Measurements from ENCODE around the gene CEP76. TPM values are rescaled to one million over a fixed set of nuclear protein-coding genes. Genes with fewer than 3 reads are reported as not detected.
"Not testable (repeated sequence)": the region's sequence is repeated elsewhere in the genome, so short reads cannot be mapped to it uniquely, and the experiment has no call there.

Gene CEP76
- total RNA-seq, 1 experiment from 2014 or later = 16.6 TPM

GRCh38 chr18:12647773-12648172, 54.8 kb downstream of the CEP76 start:
- Histone ChIP-seq H3K4me3 (no peak overlapping the region), H3K27me3 (replicated peaks) (no peaks in the 10 kb centered on the region), H3K9me3 (replicated peaks) (no peaks in the 10 kb centered on the region), H3K27ac (no peak overlapping the region), H3K36me3 (peaks cover 15% of the 10 kb centered on the region; the same call in 1 of the 2 replicates), H3K4me1 (replicated peaks) (peaks cover 18% of the 10 kb centered on the region)
- no peak for DNase-seq (ENCODE audit: low read depth in 1 of 2, low spot score in 2 of 2)

- DNase-seq (ENCODE audit: low read depth in 1 of 2, low spot score in 2 of 2) = no peak
Observed at GRCh38 chr18:12645751-12646203, 56.7 kb downstream of the CEP76 start.

DNA sequence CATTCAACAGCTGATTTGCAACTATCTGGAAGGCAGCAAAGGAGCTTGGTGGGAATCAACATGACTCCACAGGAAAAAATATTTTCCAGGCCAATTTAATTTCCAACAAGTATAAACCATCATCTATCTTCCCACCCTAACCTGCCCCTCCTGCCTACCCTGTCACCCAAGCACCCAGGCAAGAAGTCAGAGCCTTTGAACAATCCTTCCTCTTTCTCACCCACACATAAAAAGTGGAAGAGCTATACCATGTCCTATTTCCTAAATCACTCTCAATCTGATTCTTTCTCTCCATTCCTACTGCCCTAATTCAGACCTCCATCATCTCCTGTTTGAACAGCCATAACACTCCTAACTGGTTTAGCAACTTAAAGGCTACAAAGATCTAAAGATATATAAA, 57.3 kb downstream of the CEP76 start:
- Histone ChIP-seq H3K9me3 (replicated peaks) (no peaks in the 10 kb centered on the region), H3K36me3 (peaks cover 15% of the 10 kb centered on the region; the same call in 1 of the 2 replicates), H3K4me1 (replicated peaks) (peaks cover 20% of the 10 kb centered on the region), H3K27ac (no peak overlapping the region), H3K4me3 (no peak overlapping the region), H3K27me3 (replicated peaks) (no peaks in the 10 kb centered on the region)
- no peak for DNase-seq (ENCODE audit: low read depth in 1 of 2, low spot score in 2 of 2)

More at GRCh38 chr18:12645751-12646203, 56.7 kb downstream of the CEP76 start:
- Histone ChIP-seq H3K27ac (no peak overlapping the region), H3K9me3 (replicated peaks) (no peaks in the 10 kb centered on the region), H3K4me1 (replicated peaks) (peaks cover 14% of the 10 kb centered on the region), H3K4me3 (no peak overlapping the region), H3K36me3 (peaks cover 15% of the 10 kb centered on the region; the same call in 1 of the 2 replicates), H3K27me3 (replicated peaks) (no peaks in the 10 kb centered on the region)

- H3K9me3 ChIP-seq (replicated peaks); DNase-seq (ENCODE audit: low read depth in 1 of 2, low spot score in 2 of 2); H3K4me3 ChIP-seq; H3K27me3 ChIP-seq (replicated peaks); H3K27ac ChIP-seq: not testable (repeated sequence)
- Histone ChIP-seq H3K4me1 (replicated peaks) (peaks cover 25% of the 10 kb centered on the region), H3K36me3 (peaks cover 12% of the 10 kb centered on the region; the same call in 1 of the 2 replicates)
Observed at GRCh38 chr18:12643756-12644155, 58.8 kb downstream of the CEP76 start.

DNA sequence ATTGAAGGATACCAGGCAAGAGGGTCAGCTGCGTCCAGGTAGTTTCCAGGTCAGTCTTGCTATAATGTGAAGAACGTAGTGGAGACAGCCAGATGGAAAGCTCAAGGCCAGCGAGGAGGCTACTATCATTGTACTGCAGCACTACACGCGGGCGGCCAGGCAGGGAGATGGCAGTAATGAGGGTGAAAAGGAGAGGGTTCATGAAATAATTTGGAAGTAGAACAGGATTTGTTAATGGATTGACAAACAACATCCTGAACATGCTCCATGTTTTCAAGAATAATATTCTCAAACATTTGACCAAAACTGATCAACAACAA, 61.7 kb downstream of the CEP76 start:
- no peak for DNase-seq (ENCODE audit: low read depth in 1 of 2, low spot score in 2 of 2)
- Histone ChIP-seq H3K27me3 (replicated peaks) (no peaks in the 10 kb centered on the region), H3K4me3 (no peak overlapping the region), H3K27ac (peak overlapping the region; percentile 92), H3K9me3 (replicated peaks) (no peaks in the 10 kb centered on the region), H3K4me1 (replicated peaks) (peaks cover 40% of the 10 kb centered on the region), H3K36me3 (peaks cover 8% of the 10 kb centered on the region; the same call in 1 of the 2 replicates)

DNA sequence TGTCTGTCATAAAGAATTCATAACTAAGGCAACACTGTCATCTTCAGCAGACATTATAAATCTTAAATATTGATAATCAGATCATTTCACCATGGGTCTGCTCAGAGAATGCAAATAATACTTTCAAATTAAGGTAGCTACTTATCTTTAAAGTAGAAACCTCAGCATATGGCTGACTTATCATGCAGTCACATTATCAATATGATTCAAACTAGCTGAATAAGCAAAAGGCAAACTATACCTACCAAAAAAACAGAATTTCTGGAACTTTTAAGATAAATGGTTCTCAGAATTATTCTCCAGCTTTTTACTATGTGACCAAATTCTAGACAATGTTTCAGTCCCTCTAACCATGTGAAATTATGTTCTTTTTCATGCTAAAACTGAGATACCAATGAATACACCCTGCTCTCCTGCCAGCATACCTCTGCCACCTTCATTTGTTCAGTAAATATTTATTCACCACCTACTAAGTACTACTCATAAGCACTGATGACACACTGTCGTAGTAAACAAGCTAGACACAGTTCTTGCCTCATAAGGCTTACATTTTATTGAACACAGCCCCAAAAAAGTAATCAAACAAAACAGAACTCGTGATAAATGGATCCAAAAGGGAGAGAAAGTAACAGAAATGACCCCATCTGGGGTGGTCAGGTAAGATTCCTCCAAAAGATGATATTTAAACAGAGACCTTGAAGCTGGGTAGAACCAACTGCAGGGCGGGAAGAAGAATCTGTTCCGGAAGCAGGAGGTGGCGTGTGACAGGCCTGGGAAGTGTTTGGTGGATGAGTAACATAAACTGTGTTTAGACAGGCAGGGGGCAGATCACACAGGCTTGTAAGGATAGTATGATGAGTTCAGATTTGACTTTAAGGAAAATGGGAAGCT, 62.3 kb downstream of the CEP76 start:
- Histone ChIP-seq H3K4me1 (replicated peaks) (peaks cover 40% of the 10 kb centered on the region), H3K36me3 (peaks cover 8% of the 10 kb centered on the region; the same call in 1 of the 2 replicates), H3K27ac (peak overlapping the region; percentile 92), H3K27me3 (replicated peaks) (no peaks in the 10 kb centered on the region), H3K4me3 (0 out of 2 replicates have a peak overlapping the region, but pooled peaks have one; percentile 5), H3K9me3 (replicated peaks) (no peaks in the 10 kb centered on the region)
- peak; percentile 89 to 92 for DNase-seq (ENCODE audit: low read depth in 1 of 2, low spot score in 2 of 2)

- H3K4me1 ChIP-seq (replicated peaks) = peaks cover 40% of the 10 kb centered on the region
- no peaks in the 10 kb centered on the region for H3K27me3 ChIP-seq (replicated peaks)
- H3K9me3 ChIP-seq (replicated peaks) = no peaks in the 10 kb centered on the region
- no peak overlapping the region for H3K27ac ChIP-seq
- H3K36me3 ChIP-seq = peaks cover 8% of the 10 kb centered on the region; the same call in 1 of the 2 replicates
- no peak overlapping the region for H3K4me3 ChIP-seq
- no peak for DNase-seq (ENCODE audit: low read depth in 1 of 2, low spot score in 2 of 2)
Observed at GRCh38 chr18:12638644-12639124, 63.8 kb downstream of the CEP76 start.

DNA sequence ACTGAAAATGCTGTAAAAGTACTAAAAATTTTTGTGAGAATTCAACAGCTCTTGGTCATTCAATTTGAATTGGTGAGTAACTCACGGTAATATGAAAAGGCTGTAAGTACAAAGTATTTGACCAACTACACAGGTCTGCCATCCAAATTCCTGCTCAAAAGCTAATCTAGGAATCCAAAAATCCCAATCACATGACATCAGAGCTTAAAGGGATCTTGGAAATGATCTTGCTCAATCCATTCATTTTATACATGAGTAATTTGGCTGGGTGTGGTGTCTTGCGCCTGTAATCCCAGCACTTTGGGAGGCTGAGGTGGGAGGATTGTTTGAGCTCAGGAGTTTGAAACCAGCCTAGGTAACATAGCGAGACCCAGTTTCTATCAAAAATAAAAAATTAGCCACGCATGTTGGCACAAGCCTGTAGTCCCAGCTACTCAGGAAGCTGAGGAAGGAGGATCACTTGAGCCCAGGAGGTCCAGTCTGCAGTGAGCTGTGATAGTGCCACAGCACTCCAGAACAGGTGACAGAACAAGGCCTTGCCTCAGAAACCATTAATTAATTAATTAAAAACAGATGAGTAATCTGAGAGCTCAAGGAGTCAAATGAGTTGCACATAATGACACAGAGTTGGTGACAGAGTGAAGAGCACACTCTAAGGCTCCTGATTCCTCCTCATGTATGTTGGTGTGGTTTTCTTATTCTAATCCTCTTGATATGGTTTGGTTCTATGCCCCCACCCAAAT, 64.5 kb downstream of the CEP76 start:
- DNase-seq (ENCODE audit: low read depth in 1 of 2, low spot score in 2 of 2) = no peak
- 0 out of 2 replicates have a peak overlapping the region, but pooled peaks have one; percentile 4 for H3K27ac ChIP-seq
- no peaks in the 10 kb centered on the region for H3K27me3 ChIP-seq (replicated peaks)
- H3K36me3 ChIP-seq = peaks cover 8% of the 10 kb centered on the region; the same call in 1 of the 2 replicates
- H3K9me3 ChIP-seq (replicated peaks) = no peaks in the 10 kb centered on the region
- no peak overlapping the region for H3K4me3 ChIP-seq
- H3K4me1 ChIP-seq (replicated peaks) = peaks cover 34% of the 10 kb centered on the region

DNA sequence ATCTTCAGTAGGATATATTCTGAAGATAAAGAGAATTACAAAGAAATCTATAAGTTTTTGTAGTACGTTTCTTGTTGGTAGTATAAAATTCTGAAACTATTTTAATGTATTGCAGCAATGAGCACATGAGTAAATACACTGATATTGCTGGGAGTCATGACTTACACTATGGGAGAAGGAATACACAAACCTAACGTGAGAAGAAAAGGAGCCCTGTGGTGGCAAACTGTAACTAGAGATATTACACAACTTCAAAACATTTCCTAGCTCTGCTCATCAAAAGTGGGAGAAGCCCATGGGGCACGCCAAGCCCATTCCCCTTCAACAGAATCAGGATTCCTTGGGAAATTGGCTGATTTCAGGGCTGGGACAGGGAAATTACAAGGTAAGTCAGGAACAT, 65.1 kb downstream of the CEP76 start:
- Histone ChIP-seq H3K9me3 (replicated peaks) (no peaks in the 10 kb centered on the region), H3K27ac (0 out of 2 replicates have a peak overlapping the region, but pooled peaks have one; percentile 4), H3K4me3 (no peak overlapping the region), H3K36me3 (peaks cover 8% of the 10 kb centered on the region; the same call in 1 of the 2 replicates), H3K4me1 (replicated peaks) (peaks cover 33% of the 10 kb centered on the region), H3K27me3 (replicated peaks) (no peaks in the 10 kb centered on the region)
- no peak for DNase-seq (ENCODE audit: low read depth in 1 of 2, low spot score in 2 of 2)

- no peak overlapping the region for H3K27ac ChIP-seq
- H3K4me1 ChIP-seq (replicated peaks) = peaks cover 18% of the 10 kb centered on the region
- no peak overlapping the region for H3K4me3 ChIP-seq
- peaks cover 5% of the 10 kb centered on the region for H3K36me3 ChIP-seq
- no peaks in the 10 kb centered on the region for H3K27me3 ChIP-seq (replicated peaks)
- H3K9me3 ChIP-seq (replicated peaks) = no peaks in the 10 kb centered on the region
- no peak for DNase-seq (ENCODE audit: low read depth in 1 of 2, low spot score in 2 of 2)
Observed at GRCh38 chr18:12631831-12632477, 70.6 kb downstream of the CEP76 start.

GRCh38 chr18:12630136-12630535, 72.4 kb downstream of the CEP76 start:
- Histone ChIP-seq H3K27ac (peak overlapping the region; percentile 76; the same call in 1 of the 2 replicates), H3K4me1 (replicated peaks) (peaks cover 18% of the 10 kb centered on the region), H3K27me3 (replicated peaks) (no peaks in the 10 kb centered on the region), H3K36me3 (peaks cover 14% of the 10 kb centered on the region), H3K9me3 (replicated peaks) (no peaks in the 10 kb centered on the region), H3K4me3 (no peak overlapping the region)
- no peak for DNase-seq (ENCODE audit: low read depth in 1 of 2, low spot score in 2 of 2)

GRCh38 chr18:12628706-12629702, 73.5 kb downstream of the CEP76 start:
- DNase-seq (ENCODE audit: low read depth in 1 of 2, low spot score in 2 of 2) = peak in 1 of 2 experiments; percentile 67
- Histone ChIP-seq H3K36me3 (peaks cover 15% of the 10 kb centered on the region), H3K27ac (peak overlapping the region; percentile 76), H3K4me1 (replicated peaks) (peaks cover 18% of the 10 kb centered on the region), H3K4me3 (no peak overlapping the region), H3K27me3 (replicated peaks) (no peaks in the 10 kb centered on the region), H3K9me3 (replicated peaks) (no peaks in the 10 kb centered on the region)

Measured in SJSA1 (cell line).